ENCODE data around the gene MED17.
"Not testable (repeated sequence)": the region's sequence is repeated elsewhere in the genome, so short reads cannot be mapped to it uniquely, and the experiment has no call there.

MED17 gene

DNA sequence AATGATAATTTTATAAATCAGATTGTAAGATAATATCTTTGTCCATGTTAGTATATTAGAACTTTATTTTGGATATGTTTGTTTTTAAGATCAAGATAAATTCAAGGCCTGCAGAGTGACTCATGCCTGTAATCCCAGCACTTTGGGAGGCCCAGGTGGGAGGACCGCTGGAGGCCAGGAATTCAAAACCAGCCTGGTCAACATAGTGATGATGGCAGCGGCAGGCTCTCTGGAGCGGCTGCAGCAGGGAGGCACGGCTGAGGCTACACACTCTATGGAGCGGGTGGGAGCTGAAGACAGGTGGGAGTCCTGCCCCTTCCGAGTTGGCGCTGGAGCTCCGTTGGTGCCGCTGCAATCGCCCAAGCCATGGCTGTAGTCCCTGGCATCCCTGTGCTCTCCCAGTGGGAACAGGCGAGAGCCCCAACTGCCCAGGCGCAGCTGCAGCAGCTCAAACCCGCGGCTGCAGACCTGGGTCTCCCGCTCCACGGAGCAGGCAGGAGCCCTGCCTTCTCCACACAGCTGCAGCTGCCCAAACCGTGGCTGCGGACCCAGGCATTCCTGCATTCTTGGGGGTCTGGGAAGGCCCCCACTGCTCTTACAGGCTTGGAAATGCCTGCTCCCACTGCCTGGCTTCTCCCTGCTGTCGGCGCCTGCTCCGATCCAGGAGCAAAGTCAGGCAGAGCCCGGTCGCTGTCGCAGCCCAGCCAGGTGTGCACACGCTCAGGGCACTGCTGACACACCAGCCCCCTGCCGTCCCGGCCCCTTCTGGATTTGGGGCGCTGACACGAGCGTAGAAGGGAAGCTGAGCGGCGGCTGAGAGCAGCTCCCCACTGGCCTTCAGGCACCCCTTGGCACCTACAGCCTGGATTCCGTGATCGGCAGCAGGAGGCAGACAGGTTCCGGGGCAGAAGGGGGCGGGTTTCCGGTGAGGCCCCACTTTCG, 25.9 kb upstream of the MED17 start:
- no peak for DNase-seq (ENCODE audit: low read depth)

DNA sequence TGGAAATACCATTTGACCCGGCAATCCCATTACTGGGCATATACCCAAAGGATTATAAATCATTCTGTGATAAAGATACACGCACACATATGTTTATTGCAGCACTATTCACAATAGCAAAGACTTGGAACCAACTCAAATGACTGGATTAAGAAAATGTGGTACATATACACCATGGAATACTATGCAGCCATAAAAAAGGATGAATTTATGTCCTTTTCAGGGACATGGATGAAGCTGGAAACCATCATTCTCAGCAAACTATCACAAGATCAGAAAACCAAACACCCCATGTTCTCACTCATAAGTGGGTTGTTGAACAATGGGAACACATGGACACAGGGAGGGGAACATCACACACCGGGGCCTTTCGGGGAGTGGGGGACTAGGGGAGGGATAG, 25.0 kb upstream of the MED17 start:
- DNase-seq (ENCODE audit: low read depth) = not testable (repeated sequence)

GRCh38 chr11:93761910-93762309, 22.2 kb upstream of the MED17 start:
- no peak for DNase-seq (ENCODE audit: low read depth)

GRCh38 chr11:93765551-93765950, 18.5 kb upstream of the MED17 start:
- DNase-seq (ENCODE audit: low read depth) = no peak

GRCh38 chr11:93766504-93766903, 17.6 kb upstream of the MED17 start:
- no peak for DNase-seq (ENCODE audit: low read depth)

DNA sequence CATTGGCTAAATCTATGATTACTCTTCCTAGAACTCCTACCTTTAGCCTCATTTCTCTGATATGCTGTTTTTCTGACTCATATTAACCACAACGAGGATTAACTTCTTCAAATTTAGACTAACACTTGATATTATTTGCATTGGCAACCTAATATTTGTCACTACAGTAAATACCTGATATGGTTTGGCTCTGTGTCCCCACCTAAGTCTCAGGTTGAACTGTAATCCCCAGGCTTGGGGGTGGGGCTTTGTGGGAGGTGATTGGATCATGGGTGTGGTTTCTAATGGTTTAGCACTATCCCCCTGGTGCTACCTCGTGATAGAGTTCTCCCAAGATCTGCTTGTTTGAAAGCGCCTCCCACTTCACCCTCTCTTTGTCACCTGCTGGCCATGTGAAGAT, 17.1 kb upstream of the MED17 start:
- DNase-seq (ENCODE audit: low read depth) = no peak

- DNase-seq (ENCODE audit: low read depth) = no peak
These were observed 13.9 kb upstream of the MED17 start for GRCh38 chr11:93770160-93770559.

DNA sequence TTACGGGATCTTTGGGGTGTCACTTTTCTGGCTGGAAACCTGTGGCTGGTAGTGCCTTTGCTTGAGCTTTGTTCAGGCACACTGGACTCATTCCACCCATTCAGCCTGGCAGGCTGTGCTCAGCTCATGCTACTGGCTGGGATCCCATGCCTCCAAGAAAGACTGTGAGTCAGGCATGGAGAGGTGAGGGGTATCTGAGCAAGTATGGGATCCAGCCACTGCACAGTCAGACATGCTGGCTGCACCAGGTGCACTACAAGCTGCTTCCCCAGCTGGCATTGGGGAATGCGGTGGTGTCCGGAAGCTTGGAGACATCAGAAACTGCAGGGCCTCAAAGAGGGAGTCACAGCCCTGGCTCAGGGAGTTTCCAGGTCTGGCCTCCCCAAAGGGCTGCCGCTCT, 12.0 kb upstream of the MED17 start:
- DNase-seq (ENCODE audit: low read depth) = no peak

- DNase-seq (ENCODE audit: low read depth) = no peak
These were observed 11.0 kb upstream of the MED17 start for GRCh38 chr11:93773045-93773477.

GRCh38 chr11:93773601-93774200, 10.4 kb upstream of the MED17 start:
- no peak for DNase-seq (ENCODE audit: low read depth)

- not testable (repeated sequence) for DNase-seq (ENCODE audit: low read depth)
These were observed 9.5 kb upstream of the MED17 start for GRCh38 chr11:93774560-93774959.

- DNase-seq (ENCODE audit: low read depth) = no peak
These were observed 8.8 kb upstream of the MED17 start for GRCh38 chr11:93775289-93775688.

- DNase-seq (ENCODE audit: low read depth) = no peak
These were observed 720 bp upstream of the MED17 start for GRCh38 chr11:93783362-93783761.

DNA sequence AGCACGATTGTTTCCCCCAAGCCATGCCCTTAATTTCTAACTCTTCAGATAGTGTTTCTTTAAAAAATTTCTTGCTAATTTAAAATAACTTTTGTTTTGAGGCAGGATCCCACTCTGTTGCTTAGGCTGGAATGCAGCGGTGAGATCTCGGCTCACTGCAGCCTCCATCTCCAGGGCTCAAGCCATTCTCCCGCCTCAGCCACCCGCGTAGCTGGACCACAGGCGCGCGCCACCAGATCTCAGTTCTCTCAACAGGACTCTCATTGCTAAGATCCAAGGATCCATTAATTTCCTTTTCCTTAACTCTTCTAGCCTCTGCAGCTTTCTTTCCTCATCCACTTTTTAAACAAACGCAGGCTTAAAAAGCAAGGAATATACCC, 327 bp upstream of the MED17 start:
- no peak for DNase-seq (ENCODE audit: low read depth)

DNA sequence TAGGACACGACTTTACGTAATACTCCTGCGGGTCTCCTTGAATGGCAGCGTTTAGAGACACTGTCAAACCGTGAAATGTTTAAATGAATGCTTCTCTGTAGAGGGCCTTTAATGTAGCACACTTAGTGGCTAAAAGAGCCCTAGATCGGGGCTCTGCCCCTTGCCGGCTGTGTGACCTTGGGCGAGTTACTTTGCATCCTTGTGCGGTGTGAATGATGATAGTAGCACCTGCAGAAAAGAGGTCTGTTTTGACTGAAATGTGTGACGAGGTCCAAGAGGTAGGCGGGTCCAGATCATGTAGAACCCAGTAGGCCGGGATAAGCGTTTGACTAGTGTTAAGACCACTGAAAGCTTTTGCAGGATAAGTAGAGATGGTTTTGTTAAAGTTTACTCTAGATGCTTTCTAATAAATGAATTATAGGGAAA, 866 bp downstream of the MED17 start:
- no peak for DNase-seq (ENCODE audit: low read depth)

DNA sequence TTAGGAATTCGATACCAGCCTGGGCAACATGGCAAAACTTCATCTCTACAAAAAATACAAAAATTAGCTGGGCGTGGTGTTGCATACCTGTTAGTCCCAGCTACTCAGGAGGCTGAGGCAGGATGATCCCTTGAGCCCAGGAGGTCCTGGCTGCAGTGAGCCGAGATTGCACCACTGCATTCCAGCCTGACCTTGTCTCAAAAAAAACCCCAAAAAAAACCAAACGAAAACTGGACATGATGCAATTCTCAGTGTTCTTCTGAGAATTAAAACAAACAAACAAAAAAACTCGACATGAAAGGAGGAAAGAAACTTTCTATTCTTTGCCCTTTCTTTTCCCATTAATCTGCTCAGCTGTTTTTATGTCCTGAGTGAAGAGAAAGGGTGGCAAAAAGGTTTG, 7.4 kb downstream of the MED17 start:
- no peak for DNase-seq (ENCODE audit: low read depth)

- DNase-seq (ENCODE audit: low read depth) = no peak
These were observed 12.6 kb downstream of the MED17 start for GRCh38 chr11:93796441-93797231.

DNA sequence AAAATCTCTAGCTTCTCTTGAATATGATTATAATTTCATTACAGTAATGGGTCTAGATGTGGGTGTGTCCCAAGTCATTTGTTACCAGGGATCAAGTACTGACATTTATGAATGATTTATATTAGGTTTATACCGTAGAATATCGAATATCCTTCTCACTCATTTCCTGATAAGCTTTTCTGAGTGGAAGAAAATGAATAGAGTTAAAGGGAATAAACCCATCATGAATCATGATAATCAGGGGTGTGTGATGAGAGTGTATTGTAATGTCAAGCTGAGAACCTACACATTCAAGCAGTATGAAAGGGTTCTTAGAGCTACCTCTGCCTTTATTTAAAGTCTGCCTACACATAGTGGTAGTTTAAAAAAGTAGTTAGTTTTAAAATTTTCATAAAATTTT, 17.3 kb downstream of the MED17 start:
- no peak for DNase-seq (ENCODE audit: low read depth)

GRCh38 chr11:93804879-93805278, 20.8 kb downstream of the MED17 start:
- DNase-seq (ENCODE audit: low read depth) = no peak

DNA sequence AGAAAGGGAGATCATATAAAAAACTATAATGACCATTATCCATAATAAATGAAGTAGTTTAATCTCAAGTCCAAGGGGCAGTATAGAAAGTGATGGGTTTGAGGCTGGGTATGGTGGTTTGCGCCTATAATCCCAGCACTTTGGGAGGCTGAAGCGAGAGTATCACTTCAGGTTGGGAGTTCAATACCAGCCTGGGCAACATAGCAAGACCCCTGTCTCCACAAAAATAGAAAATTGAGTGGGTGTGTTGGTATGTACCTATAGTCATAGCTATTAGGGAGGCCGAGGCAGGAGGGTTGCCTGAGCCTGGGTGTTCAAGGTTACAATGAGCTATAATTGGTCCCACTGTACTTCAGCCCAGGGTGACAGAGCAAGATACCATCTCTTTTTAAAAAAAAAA, 23.9 kb downstream of the MED17 start:
- no peak for DNase-seq (ENCODE audit: low read depth)

GRCh38 chr11:93813974-93814373, 29.9 kb downstream of the MED17 start:
- DNase-seq (ENCODE audit: low read depth) = no peak

- no peak for DNase-seq (ENCODE audit: low read depth)
These were observed 31.0 kb downstream of the MED17 start for GRCh38 chr11:93814966-93815633.

All from stimulated activated CD8-positive, alpha-beta memory T cell treated with anti-CD3 and anti-CD28 coated beads, Interleukin-4, amount 100 ng/mL, for 24 hours (primary cell).